B cell (primary cell): ENCODE data around the gene SLC9C1. TPM values are rescaled to one million over a fixed set of nuclear protein-coding genes. Genes with fewer than 3 reads are reported as not detected.

Experiments used
- ATAC-seq: fragments of 200-7000 bp; cut with Tn5 transposase; one replicate; pipeline ENCODE4 v1.10.0; 2021; ENCODE audit warnings: low read depth, mild to moderate bottlenecking, moderate number of reproducible peaks, moderate library complexity
- CTCF ChIA-PET: fragments of 350-600 bp; sonication (Branson Sonifier 250); formaldehyde crosslinking; loops from one replicate; lab custom pipeline; 2021; ENCODE audit warnings: antibody characterized with exemption, inconsistent platforms; lab: Charles Lee
- POLR2A ChIA-PET: fragments of 350-600 bp; sonication (Branson Sonifier 250); formaldehyde crosslinking; loops from one replicate; lab custom pipeline; 2021; ENCODE audit warnings: antibody characterized with exemption; lab: Charles Lee
- DNase-seq: peaks from one replicate; pipeline ENCODE4 v3.0.0; 2013
- H2AFZ ChIP-seq: 2 replicates; pipeline ENCODE4 v1.6.1; 2012; ENCODE audit warnings: mild to moderate bottlenecking, low read depth, low read length; ENCODE audit not compliant: insufficient read depth, poor library complexity, severe bottlenecking
- H3K27ac ChIP-seq, 2 donors: 1 replicate in 1 of 2; 2 replicates in 1 of 2; pipeline ENCODE4 v1.5.1; 2012 to 2013; ENCODE audit warnings: low read length in 2 of 2, mild to moderate bottlenecking in 2 of 2, moderate library complexity in 1 of 2
- H3K27me3 ChIP-seq, 4 experiments: fragments of 200-600 bp in 1 of 4; sonication (generic) in 1 of 4; replicated peaks in 1 of 4; 1 replicate in 2 of 4; 2 replicates in 2 of 4; pipeline versions ENCODE4 v1.6.1 to v1.7.0; 2013 to 2016; ENCODE audit warnings: low read length in 3 of 4, mild to moderate bottlenecking in 2 of 4, mixed read lengths in 1 of 4, moderate library complexity in 1 of 4; ENCODE audit not compliant: insufficient read depth in 4 of 4, control insufficient read depth in 3 of 4; ENCODE audit errors: control extremely low read depth in 1 of 4
- H3K36me3 ChIP-seq, 2 experiments: replicated peaks in 1 of 2; 1 replicate in 1 of 2; 2 replicates in 1 of 2; pipeline versions ENCODE4 v1.6.1 to v1.7.1; 2013; ENCODE audit warnings: low read length in 1 of 2; ENCODE audit not compliant: insufficient read depth in 2 of 2, control insufficient read depth in 1 of 2; ENCODE audit errors: control extremely low read depth in 1 of 2, extremely low read depth in 1 of 2
- H3K4me1 ChIP-seq, 2 donors: fragments of 200-600 bp in 1 of 2; sonication (generic) in 1 of 2; 1 replicate in 1 of 2; 2 replicates in 1 of 2; pipeline versions ENCODE4 v1.5.1 to v1.6.1; 2013 to 2017; ENCODE audit warnings: low read length in 2 of 2; ENCODE audit not compliant: control insufficient read depth in 2 of 2, insufficient read depth in 2 of 2
- H3K4me2 ChIP-seq: replicated peaks from 2 replicates; pipeline ENCODE3; 2012; ENCODE audit warnings: mild to moderate bottlenecking, low read depth, low read length; ENCODE audit not compliant: poor library complexity, severe bottlenecking
- H3K4me3 ChIP-seq, 5 experiments: fragments of 200-600 bp in 1 of 5; sonication (generic) in 1 of 5; 1 replicate in 3 of 5; 2 replicates in 2 of 5; pipeline versions ENCODE4 v1.5.1 to v1.7.0; 2011 to 2016; ENCODE audit warnings: low read length in 4 of 5, mild to moderate bottlenecking in 4 of 5, low read depth in 2 of 5, control low read depth in 1 of 5, moderate library complexity in 1 of 5; ENCODE audit not compliant: insufficient read depth in 1 of 5; ENCODE audit errors: control extremely low read depth in 1 of 5, extremely low read depth in 1 of 5
- H3K79me2 ChIP-seq: fragments of 200-600 bp; sonication (generic); one replicate; pipeline ENCODE4 v1.6.0; 2016; ENCODE audit warnings: low read length; ENCODE audit not compliant: control insufficient read depth, insufficient read depth
- H3K9ac ChIP-seq: fragments of 200-600 bp; sonication (generic); 2 replicates; pipeline ENCODE4 v1.6.1; 2017; ENCODE audit warnings: mild to moderate bottlenecking, low read length, moderate library complexity
- H3K9me3 ChIP-seq, 3 donors: one replicate each; pipeline versions ENCODE4 v1.6.1 to v1.7.1; 2013; ENCODE audit warnings: low read length in 2 of 3; ENCODE audit not compliant: control insufficient read depth in 2 of 3, insufficient read depth in 1 of 3; ENCODE audit errors: control extremely low read depth in 1 of 3
- H4K20me1 ChIP-seq: 2 replicates; pipeline ENCODE4 v1.6.0; 2012; ENCODE audit warnings: mild to moderate bottlenecking, low read length; ENCODE audit not compliant: insufficient read depth, control insufficient read depth, poor library complexity, severe bottlenecking
- H3K27ac Mint-ChIP-seq: one replicate; pipeline ENCODE4 v1.8.0; 2021; ENCODE audit warnings: mixed read lengths
- H3K27me3 Mint-ChIP-seq: one replicate; pipeline ENCODE4 v1.8.0; 2021; ENCODE audit warnings: mixed read lengths
- H3K4me1 Mint-ChIP-seq: one replicate; pipeline ENCODE4 v1.8.0; 2021; ENCODE audit warnings: mixed read lengths
- H3K4me3 Mint-ChIP-seq: one replicate; pipeline ENCODE4 v1.8.0; 2021; ENCODE audit warnings: mixed read lengths
- H3K9me3 Mint-ChIP-seq: one replicate; pipeline ENCODE4 v1.8.0; 2022; ENCODE audit warnings: mixed read lengths; ENCODE audit not compliant: insufficient read depth
- EZH2 ChIP-seq: IDR thresholded peaks from 2 replicates; pipeline ENCODE4 v1.6.1; 2012; ENCODE audit warnings: borderline replicate concordance, low read depth, mild to moderate bottlenecking, moderate library complexity, low read length; ENCODE audit not compliant: insufficient read depth, poor library complexity, severe bottlenecking
- WGBS: methylation state at CpG from one replicate; pipeline ENCODE4 v1.1.5; 2013; ENCODE audit warnings: missing lambda C conversion rate; ENCODE audit not compliant: insufficient coverage; 5-methylcytosine and 5-hydroxymethylcytosine counted together
- intact Hi-C: fragments of 100-400 bp; cut with micrococcal nuclease; formaldehyde crosslinking; loops from one replicate; pipeline ENCODE4 v1.10.0; 2022
- polyA plus RNA-seq: library from polyadenylated mRNA; depleted of rRNA; stranded (reverse); fragments of >200 nt; gene quantifications from 2 replicates; pipeline ENCODE4 v1.2.3, GENCODE V29; 2012
- total RNA-seq, 2 donors: library from RNA; stranded (reverse); fragments of 120-200 nt in 1 of 2; gene quantifications; 1 replicate in 1 of 2; 2 replicates in 1 of 2; pipeline versions ENCODE4 v1.2.3 to v1.2.4, GENCODE V29; 2013 to 2022
- TF ChIP-seq, protein P1 (sequence below): fragments of 200-600 bp; IDR thresholded peaks from one replicate; pipeline ENCODE4 v1.8.0; 2022; ENCODE audit warnings: antibody characterized with exemption, mild to moderate bottlenecking

The SLC9C1 gene
- total and polyA plus RNA-seq, 2 donors (not counting 1 experiment from before 2014, with no cell fraction given) = 0.07 to 0.49 TPM

GRCh38 chr3:112117841-112118571 is 176.0 kb downstream of the SLC9C1 start:
- TF ChIP-seq, protein P1, sequence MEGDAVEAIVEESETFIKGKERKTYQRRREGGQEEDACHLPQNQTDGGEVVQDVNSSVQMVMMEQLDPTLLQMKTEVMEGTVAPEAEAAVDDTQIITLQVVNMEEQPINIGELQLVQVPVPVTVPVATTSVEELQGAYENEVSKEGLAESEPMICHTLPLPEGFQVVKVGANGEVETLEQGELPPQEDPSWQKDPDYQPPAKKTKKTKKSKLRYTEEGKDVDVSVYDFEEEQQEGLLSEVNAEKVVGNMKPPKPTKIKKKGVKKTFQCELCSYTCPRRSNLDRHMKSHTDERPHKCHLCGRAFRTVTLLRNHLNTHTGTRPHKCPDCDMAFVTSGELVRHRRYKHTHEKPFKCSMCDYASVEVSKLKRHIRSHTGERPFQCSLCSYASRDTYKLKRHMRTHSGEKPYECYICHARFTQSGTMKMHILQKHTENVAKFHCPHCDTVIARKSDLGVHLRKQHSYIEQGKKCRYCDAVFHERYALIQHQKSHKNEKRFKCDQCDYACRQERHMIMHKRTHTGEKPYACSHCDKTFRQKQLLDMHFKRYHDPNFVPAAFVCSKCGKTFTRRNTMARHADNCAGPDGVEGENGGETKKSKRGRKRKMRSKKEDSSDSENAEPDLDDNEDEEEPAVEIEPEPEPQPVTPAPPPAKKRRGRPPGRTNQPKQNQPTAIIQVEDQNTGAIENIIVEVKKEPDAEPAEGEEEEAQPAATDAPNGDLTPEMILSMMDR = peak; percentile 40
- TF ChIP-seq EZH2 = no peak
- intact Hi-C loops = loop anchor here (1.0 kb wide), 2 partner anchors 11 to 15 kb away; partner anchors contain the start of gene GCSAM
- Mint-ChIP-seq H3K27me3 (no peaks in the 10 kb centered on the region), H3K4me3 (peak overlapping the region; percentile 79), H3K4me1 (peaks cover 89% of the 10 kb centered on the region), H3K27ac (peak overlapping the region; percentile 86), H3K9me3 (no peaks in the 10 kb centered on the region)
- H2AFZ ChIP-seq = no peak overlapping the region
- POLR2A ChIA-PET = interaction anchor here (0.7 to 1.2 kb wide), 3 partner anchors 10 to 341 kb away, joined by 3 to 7 read pairs (median 4); no protein-coding TSS in a partner anchor
- H3K79me2 ChIP-seq = no peaks in the 10 kb centered on the region
- H3K9ac ChIP-seq = no peak overlapping the region
- ATAC-seq (peak; percentile 62), DNase-seq (peak; percentile 82)
- H4K20me1 ChIP-seq = no peaks in the 10 kb centered on the region
- no peaks in the 10 kb centered on the region for H3K27me3 ChIP-seq
- WGBS = 33% methylated on average over 2 of the region's 4 CpGs
- peak overlapping the region in 1 of 5 experiments; percentile 18 for H3K4me3 ChIP-seq
- CTCF ChIA-PET = interaction anchor here (1.2 to 3.9 kb wide), 4 partner anchors 15 to 402 kb away, joined by 3 to 36 read pairs (median 6); partner anchors contain the start of genes GCSAM and SLC9C1
- H3K27ac ChIP-seq = peak overlapping the region; percentile 67 to 78
- H3K9me3 ChIP-seq = no peaks in the 10 kb centered on the region
- H3K4me2 ChIP-seq = peak overlapping the region; percentile 56
- peaks cover 0 to 2% of the 10 kb centered on the region in 2 experiments for H3K36me3 ChIP-seq
- H3K4me1 ChIP-seq = peaks cover 94 to 95% of the 10 kb centered on the region in 2 donors

GRCh38 chr3:112117415-112117814 is 176.6 kb downstream of the SLC9C1 start:
- CTCF ChIA-PET = interaction anchor here (1.2 to 3.9 kb wide), 5 partner anchors 10 to 402 kb away, joined by 3 to 36 read pairs (median 4); partner anchors contain the start of genes GCSAM and SLC9C1
- H3K9me3 Mint-ChIP-seq = no peaks in the 10 kb centered on the region

More at GRCh38 chr3:112117415-112117814, 176.6 kb downstream of the SLC9C1 start:
- no peaks in the 10 kb centered on the region for H3K27me3 ChIP-seq
- Mint-ChIP-seq H3K4me3 (peak overlapping the region; percentile 69), H3K27ac (peak overlapping the region; percentile 78), H3K27me3 (no peaks in the 10 kb centered on the region), H3K4me1 (peaks cover 86% of the 10 kb centered on the region)
- DNase-seq = no peak
- no peaks in the 10 kb centered on the region for H4K20me1 ChIP-seq
- H3K4me3 ChIP-seq = no peak overlapping the region
- peak overlapping the region; percentile 56 for H3K4me2 ChIP-seq
- no peak for ATAC-seq
- peaks cover 89 to 94% of the 10 kb centered on the region in 2 donors for H3K4me1 ChIP-seq
- no peaks in the 10 kb centered on the region for H3K36me3 ChIP-seq
- H3K79me2 ChIP-seq = no peaks in the 10 kb centered on the region
- no peaks in the 10 kb centered on the region for H3K9me3 ChIP-seq
- TF ChIP-seq, protein P1 = no peak
- no peak for TF ChIP-seq EZH2
- peak overlapping the region; percentile 46 to 69 for H3K27ac ChIP-seq
- H2AFZ ChIP-seq = no peak overlapping the region
- POLR2A ChIA-PET = interaction anchor here (1.0 to 1.2 kb wide), 2 partner anchors 10 to 214 kb away, joined by 4 to 7 read pairs; no protein-coding TSS in a partner anchor
- 83% methylated on average over 1 of the region's 1 CpG for WGBS
- no peak overlapping the region for H3K9ac ChIP-seq
- intact Hi-C loops = no loop called here
